ENCODE results near the gene C1GALT1.
"Not testable (repeated sequence)": the region's sequence is repeated elsewhere in the genome, so short reads cannot be mapped to it uniquely, and the experiment has no call there.

C1GALT1 gene

DNA sequence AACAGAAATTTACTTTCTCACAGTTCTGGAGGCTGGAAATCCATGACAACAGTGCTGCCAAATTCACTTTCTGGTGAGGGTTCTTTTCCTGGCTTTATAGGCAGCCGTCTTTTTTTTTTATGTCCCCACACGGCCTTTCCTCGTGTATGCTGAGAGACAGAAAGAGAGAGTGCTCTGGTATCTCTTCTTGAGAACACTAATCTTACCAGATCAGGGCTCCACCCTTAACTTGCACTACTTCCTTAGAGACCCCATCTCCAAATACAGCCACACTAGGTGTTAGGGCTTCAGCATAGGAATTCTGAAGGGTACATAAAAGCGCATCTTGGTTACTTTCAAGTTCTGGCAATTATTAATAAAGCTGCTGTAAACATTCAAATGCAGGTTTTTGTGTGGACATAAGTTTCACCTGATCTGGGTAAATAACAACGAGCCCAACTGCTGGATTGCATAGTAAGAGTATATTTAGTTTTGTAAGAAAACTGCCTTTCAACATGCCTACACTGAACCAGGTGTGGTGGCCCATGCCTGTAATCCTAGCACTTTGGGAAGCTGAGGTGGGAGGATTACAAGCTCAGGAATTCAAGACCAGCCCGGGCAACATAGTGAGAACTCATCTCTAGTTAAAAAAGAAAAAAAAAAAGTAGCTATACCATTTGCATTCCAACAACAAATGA lies 8.2 kb upstream of the C1GALT1 start:
- no peak for DNase-seq

DNA sequence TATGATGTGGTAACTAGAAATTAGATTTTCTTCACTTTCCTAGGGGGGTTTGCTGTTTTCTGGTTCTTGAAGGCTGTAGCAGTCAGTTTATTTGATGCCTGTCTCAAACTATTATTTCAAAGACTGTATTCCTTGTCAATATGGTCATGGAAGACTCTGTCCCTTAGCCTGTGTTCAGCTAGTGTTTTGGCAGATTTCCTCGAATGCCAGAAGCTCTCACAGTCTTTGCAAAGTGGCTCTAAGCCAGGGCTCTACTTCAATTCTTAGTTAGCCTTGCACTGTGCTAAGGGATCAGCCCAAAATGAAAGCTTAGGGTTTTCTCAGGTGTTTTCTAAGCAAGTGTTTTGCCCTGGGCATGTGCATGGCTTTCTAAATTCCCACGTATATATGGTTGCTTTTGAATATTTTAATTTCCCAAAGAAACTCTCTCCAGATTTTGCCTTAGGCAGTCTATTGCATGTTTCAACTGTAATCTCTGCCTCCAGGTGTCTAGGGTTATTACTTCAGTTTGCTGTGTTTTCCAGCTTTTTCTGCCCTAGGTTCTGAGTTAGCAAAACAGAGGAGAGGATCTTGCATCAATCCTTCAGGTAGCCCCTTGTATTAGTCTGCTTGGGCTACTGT lies 7.2 kb upstream of the C1GALT1 start:
- no peak for DNase-seq

DNA sequence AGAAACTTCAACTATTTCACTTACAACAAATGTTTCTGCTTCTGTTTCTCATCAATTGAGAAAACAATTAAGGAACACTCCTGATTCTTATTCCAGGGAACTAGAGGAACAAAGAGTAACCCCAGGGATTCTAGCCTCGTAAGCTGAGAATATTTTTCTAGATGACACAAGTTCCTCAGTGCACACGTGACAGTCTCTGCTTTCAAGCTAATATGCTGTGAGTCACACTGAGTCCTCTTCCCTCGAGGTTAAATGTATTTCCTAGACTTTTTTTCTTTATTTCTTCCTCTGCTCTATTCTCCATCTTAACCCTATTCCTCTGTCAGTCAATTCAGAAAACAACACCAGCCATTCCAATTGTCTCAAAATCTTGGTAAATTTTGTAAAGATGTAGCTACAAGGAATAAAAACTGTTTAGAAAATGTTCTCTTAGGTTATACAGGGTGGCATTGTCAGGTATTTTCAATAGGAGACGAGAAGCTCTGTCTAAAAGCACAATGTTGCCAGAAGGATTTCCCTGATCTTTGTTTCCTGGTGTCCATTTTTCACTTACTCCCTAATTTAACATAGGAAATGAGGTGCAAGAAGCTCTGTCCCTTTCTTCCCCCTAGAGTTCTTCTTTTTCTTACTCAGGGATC lies 5.8 kb upstream of the C1GALT1 start:
- peak; percentile 80 for DNase-seq

DNA sequence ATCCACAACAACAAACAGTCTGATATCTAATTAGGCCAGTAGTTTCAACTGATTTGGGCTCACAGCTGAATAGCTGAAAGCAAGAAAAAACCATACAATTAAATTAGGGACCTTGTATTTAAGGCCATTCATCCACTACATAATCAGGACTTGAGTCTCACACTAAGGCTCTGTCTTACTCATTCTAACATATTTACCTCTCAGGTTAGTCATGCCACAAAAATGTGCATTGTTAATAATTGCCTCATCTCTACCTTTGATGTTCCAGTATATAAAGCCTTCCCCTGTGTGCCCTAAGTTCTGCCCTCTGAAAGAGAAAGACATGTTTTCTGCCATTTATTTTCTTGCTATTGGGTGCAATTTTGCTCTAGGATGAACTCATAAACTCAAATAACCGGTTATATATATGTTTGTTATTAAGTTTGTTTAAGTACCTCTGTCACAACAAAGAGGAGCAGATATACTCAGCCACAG lies 5.3 kb upstream of the C1GALT1 start:
- DNase-seq = peak; percentile 95

- no peak for DNase-seq
Measured at GRCh38 chr7:7178081-7178480, 4.3 kb upstream of the C1GALT1 start.

- peak; percentile 19 for DNase-seq
Measured at GRCh38 chr7:7178906-7179305, 3.4 kb upstream of the C1GALT1 start.

DNA sequence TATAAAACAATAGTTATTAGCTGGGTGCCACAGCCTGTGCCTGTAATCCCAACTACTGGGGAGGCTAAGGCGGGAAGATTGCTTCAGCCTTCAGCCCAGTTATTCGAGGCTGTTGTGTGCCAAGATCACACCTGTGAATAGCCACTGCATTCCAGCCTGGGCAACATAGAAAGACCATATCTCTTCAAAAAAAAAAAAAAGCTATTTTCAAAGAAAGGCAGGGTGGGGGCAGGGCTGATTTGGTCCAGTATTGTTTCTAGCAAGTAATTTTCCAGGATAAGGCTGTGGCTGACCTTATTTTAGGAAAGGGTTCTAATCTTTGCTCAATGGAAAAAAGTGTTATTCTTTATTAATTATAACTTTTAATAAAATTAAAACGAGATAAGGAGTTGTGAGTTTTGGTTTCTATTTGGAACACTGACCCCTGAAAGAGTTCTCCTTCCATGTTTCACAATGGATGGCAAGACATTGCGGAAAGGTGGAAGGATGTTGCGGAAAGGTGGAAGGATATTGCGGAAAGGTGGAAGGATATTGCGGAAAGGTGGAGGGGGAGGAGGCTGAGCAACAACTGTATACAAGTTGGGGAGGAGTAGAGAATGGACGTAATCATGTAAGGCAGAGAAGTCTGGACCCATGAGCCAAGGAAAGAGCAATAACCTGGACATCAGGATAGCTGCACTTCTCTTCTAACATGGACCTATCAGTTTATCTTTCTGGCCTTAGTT lies 1.5 kb upstream of the C1GALT1 start:
- no peak for DNase-seq

DNA sequence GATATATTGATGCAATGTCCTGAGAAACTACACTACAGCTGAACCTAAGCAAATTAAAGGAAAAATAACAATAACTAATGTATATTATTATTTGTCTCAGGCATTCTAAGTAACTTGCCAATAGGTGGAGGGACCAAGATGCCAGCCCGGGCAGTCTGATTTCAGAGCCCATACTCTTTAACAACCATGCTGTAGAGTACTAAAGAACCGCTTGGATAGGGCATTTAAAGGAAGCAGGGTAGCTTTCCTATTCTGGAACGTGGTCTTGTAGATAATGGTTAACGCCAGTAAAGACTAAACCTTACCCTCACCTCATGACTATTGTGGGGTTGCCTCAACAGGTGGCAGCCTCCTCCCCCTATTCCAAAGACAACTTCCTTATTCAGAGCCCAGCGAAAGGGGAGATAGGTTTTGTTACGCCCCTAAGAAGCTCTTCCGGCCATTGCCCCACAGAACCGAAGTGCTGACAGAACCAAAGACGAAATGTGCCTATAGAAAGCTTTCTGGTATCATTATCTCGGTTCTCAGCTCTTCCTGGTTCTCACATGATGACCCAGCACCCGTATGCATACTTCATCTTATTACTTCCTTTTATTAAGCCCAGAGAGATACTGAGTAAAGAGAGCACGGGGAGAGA lies 707 bp upstream of the C1GALT1 start:
- peak; percentile 74 for DNase-seq

- no peak for DNase-seq
Measured at GRCh38 chr7:7183061-7183837, 905 bp downstream of the C1GALT1 start.

DNA sequence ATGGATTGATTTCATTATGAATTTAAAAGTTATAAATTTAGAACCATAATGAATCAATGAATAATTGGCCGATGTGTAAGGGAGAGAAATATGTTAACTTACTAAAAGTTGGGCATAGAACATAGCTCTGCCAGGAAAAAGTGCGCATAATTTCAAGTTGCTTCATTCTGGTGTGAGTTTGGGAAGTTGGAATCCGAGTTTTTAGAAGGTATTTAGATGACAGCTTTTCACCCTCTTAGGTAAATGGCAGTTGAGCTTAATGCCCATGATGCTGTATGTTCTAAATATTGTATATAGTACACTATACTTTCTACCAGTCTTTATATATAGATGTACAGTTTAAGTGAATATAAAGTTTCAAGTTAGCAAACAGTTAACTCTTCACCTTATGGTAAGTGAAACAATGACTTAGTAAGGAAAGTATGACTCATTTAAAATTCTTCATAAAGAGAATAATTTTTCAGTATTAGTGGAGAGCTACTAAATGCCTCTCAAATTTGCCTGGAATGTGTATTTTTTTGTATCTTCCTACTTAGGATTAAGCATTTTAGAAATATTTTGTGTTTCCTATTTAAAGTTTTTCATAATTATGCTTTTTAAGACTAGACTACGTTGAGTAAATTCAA lies 1.6 kb downstream of the C1GALT1 start:
- DNase-seq = no peak

GRCh38 chr7:7185371-7185989 lies 3.1 kb downstream of the C1GALT1 start:
- no peak for DNase-seq

DNA sequence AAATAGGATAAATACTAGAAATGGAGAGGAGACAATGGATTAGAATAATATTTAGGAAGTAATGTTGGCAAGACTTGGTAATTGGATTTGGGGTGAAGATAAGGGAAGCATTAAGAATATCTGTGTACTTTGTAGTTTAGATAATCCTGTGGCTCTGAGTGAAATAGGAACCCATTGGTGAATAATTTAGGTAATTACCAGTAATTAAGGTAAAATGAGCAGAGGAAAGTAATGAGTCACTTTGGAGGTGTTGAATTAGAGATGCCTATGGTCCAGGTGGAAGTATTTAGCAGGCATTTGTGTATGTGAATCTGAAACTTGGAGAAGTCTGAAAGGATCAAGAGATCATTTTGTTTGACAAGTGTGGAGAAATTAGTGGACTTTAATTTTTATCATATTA lies 5.7 kb downstream of the C1GALT1 start:
- DNase-seq = no peak

DNA sequence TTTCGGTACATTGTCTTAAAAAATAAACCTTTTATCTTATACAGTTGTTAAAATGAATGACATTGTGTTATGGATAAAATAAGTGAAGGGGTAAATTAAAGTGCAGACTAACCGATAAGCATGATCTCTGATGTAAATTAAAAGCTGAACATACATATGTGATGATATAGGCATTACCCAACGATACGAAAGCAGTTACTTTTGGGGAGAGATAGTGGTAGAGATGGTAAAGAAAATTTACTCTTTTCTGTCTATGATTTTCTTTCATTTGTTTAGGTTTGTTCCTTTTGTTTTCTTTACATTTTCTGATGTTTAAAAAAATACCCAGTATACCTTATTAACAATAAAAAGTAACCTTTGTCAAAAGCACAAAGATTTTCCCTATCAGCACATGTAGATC lies 6.4 kb downstream of the C1GALT1 start:
- DNase-seq = no peak

GRCh38 chr7:7190142-7190541 lies 7.8 kb downstream of the C1GALT1 start:
- peak; percentile 9 for DNase-seq

DNA sequence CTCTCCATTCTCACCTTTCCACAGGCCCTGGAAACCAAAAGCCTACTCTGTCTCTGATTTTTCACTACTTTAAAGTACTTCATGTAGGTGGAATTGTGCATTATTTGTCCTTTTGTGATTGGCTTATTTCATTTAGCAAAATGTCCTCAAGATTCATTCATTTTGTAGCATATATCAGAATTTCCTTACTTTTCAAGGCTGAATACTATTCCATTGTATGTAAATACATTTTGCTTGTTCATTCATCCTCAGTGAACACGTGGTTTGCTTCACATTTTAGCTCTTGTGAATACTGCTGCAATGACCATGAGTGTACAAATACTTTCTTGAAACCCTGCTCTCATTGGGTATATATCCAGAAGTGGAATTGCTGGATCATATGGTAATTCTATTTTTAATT lies 8.8 kb downstream of the C1GALT1 start:
- DNase-seq = no peak

- not testable (repeated sequence) for DNase-seq
Measured at GRCh38 chr7:7192798-7193788, 10.7 kb downstream of the C1GALT1 start.

DNA sequence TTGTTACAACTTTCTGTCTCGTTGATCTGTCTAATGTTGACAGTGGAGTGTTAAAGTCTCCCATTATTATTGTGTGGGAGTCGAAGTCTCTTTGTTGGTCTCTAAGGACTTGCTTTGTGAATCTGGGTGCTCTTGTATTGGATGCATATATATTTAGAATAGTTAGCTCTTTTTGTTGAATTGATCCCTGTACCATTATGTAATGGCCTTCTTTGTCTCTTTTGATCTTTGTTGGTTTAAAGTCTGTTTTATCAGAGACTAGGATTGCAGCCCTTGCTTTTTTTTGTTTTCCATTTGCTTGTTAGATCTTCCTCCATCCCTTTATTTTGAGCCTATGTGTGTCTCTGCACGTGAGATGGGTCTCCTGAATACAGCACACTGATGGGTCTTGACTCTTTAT lies 17.2 kb downstream of the C1GALT1 start:
- DNase-seq = not testable (repeated sequence)

GRCh38 chr7:7200255-7200654 lies 17.9 kb downstream of the C1GALT1 start:
- not testable (repeated sequence) for DNase-seq

GRCh38 chr7:7201578-7202374 lies 19.4 kb downstream of the C1GALT1 start:
- peak; percentile 23 for DNase-seq

Measured in kidney glomerular epithelial cell (primary cell).